NK-92 (cell line): ENCODE measurements around the gene GRIK2.

Experiments
- DNase-seq: peaks from one replicate; lab custom pipeline; 2025; ENCODE audit not compliant: unreplicated experiment; lab: John Stamatoyannopoulos, UW

Gene GRIK2

DNA sequence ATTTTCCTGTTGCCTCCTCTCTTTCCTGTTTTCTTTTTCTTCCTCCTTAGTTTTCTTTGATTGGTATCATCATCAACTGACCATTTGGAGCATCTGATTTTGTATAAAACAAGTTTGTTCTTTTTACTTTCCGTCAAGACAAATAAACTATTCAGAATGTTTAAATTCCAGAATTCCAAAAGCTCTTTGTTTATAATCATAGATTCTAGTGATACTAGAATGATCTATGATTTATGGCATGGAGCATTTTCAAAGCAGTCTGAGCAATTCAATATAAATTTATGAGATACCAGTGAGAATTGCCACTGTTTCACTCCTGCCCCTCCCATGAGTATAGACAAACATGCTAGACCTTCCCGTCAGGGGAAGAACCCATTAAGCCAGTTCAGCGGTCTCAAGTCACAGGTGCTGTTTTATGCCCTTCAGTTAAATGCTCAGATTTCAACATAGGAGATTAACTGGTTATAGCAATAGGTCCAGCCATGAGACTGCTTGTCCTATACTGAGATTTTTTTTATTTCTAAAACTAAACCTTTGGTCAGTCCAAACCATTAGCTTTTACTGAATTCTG, 60.7 kb downstream of the GRIK2 start:
- no peak for DNase-seq

DNA sequence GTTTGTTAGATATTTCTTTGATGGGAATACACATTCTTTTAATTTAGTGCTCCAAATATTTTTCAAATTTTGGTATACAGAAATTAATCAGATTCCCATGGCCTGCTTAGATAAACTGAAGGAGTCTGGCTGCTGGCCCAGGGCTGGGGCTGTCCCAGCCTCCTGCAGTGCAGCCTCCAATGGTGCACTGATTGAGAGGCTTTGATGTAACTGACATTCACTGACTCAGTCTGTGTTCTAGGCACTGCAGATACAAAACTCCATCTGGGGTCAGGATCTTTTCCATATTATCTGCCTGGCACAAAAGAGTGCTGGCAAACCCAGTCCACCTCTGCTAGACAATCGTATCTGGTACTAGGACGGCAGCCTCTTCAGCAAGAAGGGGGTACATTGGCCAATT, 64.8 kb downstream of the GRIK2 start:
- no peak for DNase-seq

DNA sequence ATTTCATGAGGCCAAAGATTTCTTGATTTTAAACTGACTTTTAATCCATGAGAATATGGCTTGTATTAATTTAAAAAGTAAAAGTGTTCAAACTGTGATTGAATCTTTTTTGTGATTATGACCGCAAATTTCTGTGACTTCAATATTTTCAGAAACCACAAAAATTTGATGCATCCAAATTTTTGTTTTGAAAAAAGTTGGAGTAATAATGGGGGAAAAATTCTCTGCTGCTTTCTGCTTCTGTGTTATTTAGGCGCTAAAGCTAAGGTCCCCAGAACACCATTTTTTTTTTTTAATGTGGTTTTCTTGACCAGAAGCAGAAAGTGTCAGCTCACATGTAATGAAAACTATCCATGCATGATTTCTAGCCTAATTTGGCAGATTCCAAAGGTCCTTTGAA, 65.3 kb downstream of the GRIK2 start:
- no peak for DNase-seq

DNA sequence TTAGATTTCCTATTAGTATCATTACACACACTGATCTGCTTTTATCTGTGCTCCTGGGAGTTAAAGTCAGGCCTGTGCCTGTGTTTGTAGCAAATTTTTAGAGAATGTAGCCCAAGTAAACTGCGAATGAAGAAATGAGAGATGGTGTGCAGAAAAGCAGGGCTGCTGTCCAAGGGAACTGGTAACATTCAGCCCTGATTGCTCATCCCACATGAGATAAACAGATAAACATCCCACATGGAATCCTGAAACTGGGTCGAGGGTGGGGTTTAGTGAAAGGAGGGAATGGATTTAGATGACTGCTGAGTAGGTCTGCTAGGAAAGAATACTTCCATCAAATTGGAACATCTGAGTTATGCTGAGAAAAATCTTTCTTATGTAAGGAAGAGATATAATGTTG, 69.1 kb downstream of the GRIK2 start:
- no peak for DNase-seq

DNA sequence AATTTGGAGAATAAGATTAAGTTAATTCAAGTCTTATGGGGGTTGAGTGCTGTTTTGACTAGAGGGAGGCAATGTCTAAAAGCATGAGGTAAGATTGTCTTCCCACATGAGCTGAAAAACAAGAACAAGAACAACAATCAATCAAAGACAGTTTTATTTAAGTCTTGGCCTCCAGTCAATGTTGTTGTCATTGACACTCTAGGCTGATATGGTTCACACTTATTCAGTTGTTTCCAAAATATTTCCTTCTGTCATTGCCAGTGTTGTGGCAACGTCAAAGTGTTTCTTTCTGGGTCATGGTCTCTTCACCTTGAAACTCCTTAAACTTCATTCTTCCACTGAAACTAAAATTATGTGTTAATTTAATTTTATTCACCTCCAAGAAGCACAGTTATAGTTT, 72.4 kb downstream of the GRIK2 start:
- DNase-seq: no peak

DNA sequence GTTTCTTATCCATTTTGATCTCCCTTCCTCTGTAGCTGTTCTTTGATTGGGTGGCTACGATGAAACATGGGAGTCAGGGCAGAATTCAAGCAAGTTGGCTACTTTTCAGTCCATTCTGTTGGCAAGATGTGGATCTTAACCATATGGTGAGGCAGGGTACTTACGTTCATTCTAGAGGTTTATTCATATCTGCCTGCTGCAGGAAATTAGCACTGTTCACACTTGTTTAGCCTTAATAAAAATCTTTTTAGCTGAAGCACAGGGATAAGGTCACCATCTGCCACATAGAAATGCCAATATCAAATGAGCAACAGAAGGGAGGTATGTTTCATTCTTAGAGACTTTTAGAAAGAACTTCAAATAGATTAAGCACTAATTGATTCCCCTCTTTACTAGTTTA, 83.9 kb downstream of the GRIK2 start:
- no peak for DNase-seq

DNA sequence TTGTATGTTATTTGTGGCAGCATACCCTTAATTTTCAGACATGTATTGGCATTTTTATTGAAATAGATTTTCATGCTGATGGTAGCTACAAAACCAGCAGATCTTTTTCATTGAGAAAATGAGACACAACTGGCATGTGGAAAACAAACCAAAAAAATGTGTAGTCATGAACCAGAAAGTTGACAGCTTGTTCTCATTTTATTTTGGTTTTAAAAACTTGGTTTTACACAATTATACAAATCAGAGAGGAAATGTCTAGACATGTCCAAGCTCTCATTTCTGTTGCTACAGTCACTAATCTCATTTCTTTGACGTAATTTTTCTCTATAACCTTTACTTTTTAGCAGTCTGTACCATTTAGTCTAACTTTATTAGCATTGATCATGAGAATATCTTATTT, 85.4 kb downstream of the GRIK2 start:
- DNase-seq: no peak

DNA sequence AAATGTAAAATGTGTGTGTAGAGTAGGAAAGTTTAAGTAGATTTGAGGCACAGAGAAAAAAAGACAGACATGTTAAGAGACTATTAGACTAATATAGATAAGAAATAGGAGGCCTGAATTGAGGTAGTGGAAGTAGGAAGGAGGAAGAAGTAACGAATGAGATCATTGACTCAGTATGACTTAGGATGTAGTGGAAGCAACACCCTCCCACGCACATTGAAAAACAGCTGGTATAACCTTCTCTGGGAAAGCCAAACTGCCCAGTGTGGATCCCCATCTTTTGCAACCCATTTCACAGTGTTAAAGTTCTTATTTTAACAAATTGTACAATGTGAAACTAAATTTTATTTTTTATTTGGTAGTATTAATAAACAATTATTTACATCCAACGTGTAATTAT, 89.1 kb downstream of the GRIK2 start:
- no peak for DNase-seq

DNA sequence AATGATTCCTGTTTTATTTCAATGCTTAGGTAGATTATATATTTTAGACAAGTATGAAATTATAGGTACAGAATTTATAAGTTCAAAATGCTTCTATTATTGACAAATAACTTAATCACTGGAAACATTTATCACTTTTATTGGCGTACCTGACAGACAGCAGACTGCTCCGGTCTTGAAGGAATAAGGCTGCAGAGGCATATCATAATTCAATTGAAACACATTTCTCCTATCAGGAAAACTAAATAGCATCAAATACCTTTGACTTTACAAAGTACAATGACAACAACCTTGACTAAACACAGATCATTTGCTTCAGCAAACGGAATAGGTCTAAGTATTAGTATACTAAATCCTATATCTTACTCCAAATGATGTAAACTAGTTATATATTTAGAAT, 91.3 kb downstream of the GRIK2 start:
- DNase-seq: no peak

DNA sequence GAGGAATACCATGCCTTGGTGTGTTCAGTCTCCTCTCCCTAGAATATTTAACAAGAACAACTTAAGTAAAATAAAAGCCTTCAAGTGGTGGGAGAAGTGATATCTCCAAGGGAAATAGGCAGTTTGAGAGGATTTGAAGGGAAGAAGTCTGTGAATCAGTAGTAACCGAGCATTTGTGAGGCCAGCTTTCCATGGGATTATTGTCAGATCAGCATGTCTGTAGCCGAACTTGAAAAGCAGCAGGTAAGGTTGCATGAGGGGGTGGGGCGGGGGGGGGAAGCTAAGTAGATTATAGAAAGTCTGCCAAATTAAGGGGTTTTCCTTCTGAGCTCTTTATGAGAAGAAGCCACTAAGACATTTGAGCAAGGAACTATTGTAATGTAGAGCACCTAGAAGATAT, 92.6 kb downstream of the GRIK2 start:
- no peak for DNase-seq

DNA sequence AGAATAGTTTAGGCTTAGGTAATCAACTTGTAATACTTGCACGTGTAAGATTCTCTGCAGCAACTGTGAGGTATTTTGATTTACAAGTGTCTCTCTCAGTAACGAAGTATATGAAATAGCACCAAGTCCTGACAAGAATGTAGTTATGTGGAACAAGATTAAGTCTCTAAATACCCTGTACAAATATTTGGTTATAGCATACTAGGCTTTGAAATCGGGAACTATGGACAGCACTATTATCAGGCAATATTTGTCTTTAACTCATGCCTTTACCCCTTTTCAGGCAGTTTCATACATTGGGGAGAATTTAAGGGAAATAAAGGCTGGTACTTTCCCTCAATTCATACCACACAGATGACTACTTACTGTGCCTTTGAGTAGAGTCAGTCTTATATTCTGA, 93.2 kb downstream of the GRIK2 start:
- DNase-seq: no peak

DNA sequence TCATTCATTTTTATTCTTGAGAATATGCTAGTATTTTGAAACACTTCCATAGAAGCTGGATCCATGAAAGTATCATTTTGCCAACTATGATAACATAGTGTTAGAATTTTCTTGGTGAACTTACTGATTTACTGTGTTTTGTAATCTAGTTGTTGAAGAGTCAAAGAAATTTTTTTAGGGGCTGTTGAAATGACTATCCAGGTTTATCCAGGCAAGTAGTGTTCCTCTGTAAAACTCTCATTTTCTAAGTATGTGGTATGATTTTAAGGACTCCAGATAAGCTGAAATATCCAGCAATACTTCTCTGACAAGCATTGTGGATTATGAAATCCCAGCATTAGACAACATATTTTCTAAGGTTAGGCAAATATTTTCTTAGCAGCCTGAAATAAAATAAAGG, 95.9 kb downstream of the GRIK2 start:
- no peak for DNase-seq

DNA sequence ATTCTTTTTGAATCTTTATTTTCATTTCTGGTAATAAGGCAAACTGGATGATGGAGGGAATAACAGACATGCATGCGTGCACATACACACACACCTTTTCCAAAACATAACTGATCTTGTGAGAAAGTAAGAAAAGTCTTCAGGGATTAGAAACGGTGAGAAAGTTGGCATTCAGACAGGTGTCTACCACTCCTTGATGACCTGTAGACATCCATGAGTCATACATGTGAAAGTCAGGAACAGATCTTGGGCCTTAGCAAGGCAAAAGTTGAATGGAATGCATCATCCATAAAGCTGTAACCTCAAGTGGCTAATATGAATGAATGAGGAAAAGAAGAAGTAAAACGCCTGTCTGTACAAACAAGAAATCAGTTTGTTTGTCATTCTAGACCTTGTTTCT, 97.3 kb downstream of the GRIK2 start:
- no peak for DNase-seq

DNA sequence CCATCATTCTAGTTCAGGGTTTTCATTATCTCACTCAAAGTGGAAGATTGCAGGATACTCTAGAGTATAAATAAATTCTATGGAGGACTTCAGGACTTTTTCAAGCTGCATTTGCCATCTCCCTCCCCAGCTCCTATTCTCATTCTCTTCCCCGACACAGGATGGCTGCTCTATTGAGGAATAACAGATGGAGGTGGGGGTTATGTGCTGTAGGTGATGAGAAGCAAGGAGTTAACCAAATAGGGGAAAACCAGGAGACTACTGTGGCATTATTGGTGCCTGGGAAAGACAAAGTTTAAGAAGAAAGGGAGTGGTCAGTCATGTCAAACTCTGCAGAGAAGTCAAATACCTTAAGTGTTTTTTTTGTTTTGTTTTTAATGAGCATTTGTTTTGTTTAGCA, 109.3 kb downstream of the GRIK2 start:
- DNase-seq: no peak

DNA sequence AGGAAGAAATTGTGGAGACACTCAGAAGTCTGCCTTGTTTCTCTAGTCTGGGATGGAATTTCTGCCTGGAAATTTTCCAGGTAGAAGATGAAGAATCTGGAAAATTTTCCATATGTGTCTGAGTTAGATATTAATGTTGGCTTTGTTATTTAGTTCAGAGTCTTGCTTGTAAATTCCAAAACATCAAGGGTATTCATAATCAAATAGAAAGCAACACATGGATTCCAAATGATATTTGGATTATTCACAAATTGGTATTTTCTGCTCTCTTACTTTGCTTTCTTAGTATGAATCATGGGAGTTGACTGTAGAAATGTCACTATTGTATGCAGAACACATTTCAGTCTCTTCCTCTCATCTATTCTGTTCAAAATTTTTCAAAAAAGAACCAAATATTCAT, 116.0 kb downstream of the GRIK2 start:
- DNase-seq: no peak

DNA sequence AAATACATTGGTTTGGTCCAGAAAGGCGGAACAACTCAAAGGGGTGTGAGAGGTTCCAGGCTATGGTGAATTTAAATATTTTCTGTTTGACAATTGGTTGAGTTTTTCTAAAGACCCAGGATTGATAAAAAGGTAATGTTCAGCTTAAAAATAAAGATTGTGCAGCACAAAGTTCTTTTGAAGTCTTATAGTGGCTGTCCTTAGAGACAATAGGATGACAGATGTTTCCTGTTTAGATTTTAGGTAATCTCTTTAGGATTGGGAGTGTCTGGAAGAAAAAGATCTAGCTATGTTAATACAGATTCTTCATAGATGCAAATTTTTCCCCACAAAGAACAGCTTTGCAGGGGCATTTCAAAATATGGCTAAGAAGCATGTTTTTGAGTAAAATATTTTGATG, 119.7 kb downstream of the GRIK2 start:
- no peak for DNase-seq

DNA sequence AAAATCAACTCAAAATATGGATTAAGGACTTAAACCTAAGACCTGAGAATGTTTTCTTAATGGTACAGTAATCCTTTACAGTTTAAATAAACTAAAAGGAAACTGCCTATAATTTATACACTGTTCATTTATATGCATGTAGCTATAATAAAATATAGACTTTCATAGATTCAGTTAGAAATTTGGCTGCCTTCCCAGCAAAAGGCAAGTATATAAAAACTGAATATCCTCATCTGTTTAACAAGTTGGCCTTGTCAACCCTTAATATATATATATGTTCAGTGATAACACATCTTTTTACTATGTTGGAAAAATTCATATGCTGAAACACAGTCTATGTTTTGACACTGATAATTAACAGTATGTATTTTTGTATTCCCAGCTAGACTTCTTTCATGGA, 123.1 kb downstream of the GRIK2 start:
- no peak for DNase-seq

DNA sequence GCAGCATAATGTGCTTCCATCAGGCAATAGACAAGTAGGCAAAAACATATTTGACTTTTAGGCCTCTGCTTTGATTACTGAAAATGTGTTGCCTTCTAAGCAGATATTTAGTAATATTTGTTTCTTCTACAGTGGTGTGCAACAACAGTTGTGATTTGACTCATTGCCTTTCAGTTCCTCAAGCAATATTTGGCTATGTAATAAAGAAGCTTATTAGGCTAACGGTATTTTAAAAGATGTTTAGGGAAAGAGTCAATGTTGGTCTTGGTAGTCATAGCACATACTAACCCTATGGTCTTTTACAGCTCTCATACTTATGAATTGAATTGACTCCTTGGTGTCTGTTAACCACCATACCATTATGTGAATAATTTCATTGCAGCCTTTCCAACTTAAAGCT, 124.1 kb downstream of the GRIK2 start:
- no peak for DNase-seq

DNA sequence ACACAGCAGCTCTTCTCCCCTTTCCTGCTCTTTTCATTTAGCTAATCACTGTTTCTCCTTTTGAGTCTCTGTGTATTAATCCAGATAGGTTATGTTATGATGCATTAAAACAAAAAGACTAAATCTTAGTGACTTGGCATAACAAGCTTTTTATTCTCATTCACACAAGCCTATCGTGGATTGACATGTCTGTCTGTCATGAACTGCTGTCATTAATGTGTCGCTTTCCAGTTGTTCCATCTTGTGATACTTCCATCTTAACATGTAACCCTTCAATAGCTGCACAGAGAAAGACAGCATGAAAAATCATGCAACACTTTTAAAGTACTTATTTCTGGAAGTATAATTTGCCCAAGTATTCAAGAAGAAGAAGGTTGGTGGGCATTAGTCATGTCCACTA, 128.7 kb downstream of the GRIK2 start:
- no peak for DNase-seq

DNA sequence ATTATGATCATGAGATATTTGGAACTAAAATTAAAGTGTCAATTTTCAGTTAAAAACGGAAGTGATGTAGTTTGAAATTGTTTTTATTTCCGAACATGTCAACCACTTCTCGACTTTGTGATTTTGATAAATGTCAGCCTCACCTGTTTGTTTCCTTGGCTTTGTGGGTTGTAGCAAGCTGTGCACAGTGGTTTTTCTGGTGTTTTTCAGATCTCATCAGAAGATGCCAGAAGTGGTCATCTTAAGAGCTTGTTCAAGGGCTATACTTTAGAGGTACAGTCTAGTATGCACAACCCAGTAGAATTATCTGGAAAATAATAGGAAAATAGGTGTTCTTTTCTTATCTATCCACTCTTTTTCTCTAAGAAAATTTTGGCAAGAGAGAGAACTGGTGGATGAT, 134.0 kb downstream of the GRIK2 start:
- DNase-seq: no peak

DNA sequence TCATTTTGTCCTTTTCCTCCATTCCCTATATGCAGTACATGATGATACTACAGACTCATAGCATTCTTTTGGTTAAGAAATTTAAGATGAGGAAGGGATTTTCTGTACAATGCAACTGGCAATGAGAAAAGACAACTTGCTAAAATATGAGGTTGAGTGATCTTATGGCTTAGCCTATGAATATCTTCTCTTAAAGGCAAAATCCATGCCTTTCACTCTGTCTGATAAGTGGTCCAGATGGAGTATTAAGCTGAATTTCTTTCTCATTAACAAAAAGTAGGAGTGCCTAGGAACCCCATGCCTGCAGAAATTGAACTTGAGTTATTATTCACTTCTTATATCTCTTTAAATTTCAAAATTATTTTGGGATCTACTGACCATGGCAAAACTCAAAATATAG, 135.3 kb downstream of the GRIK2 start:
- no peak for DNase-seq

DNA sequence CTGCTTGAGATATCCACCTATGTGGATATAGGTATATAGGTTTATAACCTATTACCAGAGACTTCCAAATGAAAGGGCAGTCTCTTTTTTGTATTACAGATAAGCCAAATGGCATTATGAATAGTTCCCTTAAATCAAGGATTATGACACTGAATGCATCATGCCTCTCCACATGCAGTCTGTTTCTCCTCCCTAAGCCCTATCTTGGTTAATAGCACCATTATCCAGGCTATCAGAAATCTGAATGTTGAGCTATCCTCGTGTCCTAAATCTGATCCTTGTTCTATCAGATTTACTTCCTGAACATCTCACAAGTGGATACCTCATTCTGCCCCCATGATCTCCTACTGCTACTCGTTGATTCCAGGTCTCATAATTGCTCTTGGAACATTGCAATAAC, 138.0 kb downstream of the GRIK2 start:
- no peak for DNase-seq

DNA sequence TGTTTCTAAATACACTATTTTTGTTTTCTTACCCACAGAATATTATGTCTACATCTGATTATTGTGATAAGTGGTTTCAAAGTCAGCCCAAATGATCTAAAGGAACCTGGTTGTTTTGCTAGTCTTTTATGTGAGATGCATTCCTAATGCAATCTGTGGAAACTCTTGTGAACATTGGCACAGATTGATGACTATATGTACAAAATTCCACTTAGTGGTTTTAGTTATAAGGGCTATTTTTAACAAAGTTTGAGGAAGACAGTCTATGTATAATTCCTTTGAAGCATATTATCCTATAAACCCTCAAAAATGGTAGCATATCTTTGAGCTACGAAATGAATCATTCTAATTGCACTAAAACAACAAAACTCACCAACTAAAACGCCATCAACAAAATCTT, 140.9 kb downstream of the GRIK2 start:
- no peak for DNase-seq

DNA sequence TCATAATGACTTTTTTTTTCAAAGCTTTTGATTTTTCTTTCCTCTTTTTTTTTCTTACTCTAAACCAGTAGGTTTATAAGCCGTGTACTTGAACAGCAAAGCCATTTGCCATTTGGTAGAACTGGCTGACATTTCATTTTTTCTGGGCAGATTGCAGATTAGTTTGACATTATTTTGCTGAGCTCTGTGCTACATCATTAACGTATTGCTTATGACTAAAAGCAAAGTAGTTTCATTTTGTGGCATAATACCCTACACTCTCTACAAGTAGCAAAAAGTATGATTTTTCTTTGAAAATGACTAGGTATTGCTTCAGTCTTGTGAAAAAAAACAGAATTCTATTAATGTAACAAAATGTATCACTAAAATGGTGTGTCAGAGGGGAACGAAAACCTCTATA, 141.3 kb downstream of the GRIK2 start:
- no peak for DNase-seq
